GM19025 (cell line): ENCODE results near the gene CLEC4G.
"Not testable (repeated sequence)": the region's sequence is repeated elsewhere in the genome, so short reads cannot be mapped to it uniquely, and the experiment has no call there.

Experiments used
- ATAC-seq: cut with Tn5 transposase; IDR thresholded peaks from one replicate; pipeline ENCODE4 v1.9.1; 2021; ENCODE audit warnings: mild to moderate bottlenecking, low read depth, moderate library complexity; ENCODE audit not compliant: unreplicated experiment

The CLEC4G gene

DNA sequence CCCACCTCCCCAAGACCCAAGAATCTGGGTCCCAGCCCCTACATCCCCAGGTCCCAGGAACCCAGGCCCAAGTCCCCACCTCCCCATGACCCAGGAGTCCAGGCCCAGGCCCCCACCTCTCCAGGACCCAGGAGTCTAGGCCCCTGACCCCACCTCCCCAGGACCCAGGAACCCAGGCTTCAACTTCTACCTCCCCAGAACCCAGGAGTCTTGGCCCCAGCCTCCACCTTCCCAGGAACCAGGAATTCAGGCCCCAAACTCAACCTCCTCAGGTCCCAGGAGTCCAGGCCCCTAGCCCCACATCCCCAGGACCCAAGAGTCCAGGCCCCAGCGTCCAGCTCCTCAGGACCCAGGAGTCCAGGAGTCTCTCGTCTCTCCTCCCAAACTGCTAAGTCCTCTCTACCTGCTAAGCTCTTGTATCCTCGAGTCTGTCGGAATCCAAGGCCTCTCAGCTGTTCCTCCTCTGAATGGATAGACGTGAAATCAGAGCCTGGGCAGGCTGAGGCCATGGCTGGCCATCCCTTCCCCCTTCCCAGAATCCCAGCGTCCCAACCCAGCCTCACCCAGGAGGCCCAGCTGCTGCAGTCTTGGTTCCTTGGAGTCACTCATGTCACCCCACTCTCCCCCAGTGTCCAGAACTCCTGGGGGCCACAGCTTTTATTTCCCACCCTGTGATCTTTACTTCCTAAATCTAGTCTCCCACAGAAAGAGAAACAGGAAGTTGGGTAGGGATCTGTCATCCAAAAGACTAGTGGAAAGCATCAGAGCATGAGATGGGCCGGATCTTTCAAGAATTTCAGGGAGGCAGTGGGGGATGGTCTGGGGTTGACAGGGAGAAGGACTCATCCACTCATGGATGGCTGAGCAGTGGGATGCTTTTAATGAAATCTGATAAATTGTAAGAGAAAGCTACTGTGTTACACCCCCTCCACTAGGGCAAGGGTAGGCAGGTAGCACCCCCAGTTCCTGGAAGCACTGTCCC lies 15.3 kb upstream of the CLEC4G start, which contains the start of gene CD209:
Gene CD209 (minus strand): TSS at position 632 of the 982 bp plus-strand sequence. CDS start 23 bp downstream, at position 609.
- ATAC-seq = no peak

DNA sequence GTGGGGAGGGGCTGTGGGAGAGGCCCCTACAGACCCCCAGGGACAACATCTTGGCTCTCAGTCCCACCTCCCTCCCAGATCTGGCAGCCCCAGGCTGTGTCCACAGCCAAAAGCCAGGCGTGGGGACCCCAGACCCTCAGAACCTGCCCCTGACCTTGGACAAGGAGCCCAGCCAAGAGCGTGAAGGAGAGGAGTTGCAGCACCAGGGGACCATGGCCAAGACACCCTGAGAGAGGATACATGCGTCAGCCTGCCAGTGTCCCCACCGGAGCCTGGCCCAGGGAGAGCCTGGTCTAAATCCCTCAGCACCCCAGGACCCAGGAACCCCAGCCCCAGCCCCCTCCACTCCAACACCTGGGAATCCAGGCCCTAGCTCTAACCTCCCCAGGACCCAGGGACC lies 14.4 kb upstream of the CLEC4G start:
- ATAC-seq = not testable (repeated sequence)

DNA sequence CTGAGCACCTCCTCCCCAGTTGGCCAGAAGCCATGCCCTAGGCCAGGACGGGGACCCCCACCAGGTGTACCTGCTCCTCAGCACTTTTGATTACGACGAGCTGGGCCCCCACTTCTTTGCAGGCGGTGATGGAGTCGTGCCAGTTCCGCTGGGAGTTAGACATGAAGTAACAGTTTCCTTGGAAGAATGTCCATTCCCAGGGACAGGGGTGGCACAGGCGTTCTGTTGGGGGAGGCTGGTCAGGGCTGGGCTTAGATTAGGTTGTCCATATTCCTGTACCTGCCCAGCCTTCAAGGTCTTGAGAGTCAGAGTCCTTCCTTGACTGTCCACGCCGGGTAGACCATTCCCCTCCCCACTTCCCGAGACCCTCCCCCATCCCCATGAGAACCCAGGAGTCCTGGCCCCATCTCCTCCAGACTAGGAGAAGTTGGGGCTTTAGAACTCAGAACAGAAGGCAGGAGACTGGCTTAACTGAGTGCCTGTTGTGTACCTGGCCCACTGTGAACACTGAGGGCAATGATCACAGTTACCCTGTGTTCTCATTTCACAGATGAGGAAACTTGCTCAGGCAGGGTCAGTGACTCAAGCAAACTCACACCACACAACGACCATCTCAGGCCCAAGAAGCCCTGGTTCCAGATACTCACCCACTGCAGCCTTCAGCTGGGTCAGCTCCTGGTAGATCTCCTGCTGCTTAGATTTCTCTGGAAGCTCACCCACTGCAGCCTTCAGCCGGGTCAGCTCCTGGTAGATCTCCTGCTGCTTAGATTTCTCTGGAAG lies 13.2 kb upstream of the CLEC4G start:
- ATAC-seq = no peak

DNA sequence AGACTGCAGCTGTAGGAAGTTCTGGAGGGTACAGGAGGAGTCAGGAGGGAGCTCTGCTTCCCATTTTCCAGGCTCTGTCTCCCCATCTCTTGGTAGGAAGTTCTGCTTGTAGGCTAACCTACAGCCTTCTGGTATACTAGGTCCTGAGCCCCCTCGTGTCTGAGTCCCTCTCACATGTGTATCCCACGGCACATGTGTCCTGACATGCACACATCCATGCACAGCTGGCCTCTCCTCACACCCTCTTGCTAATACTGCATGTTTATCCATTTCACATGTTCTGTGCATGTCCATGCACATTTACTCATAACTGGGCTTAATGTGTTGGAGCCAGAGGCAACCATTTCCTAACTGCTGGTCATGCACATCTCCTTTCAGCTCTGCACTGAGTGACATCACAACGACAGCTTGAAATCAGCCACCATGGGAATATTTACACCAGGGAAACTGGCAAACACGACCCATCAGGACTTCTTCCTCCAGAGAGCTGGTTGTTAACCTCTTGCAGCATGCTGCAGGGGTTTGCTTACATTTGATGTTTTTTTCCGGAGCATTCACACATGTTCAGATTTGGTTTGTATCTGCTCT lies 12.4 kb upstream of the CLEC4G start:
- no peak for ATAC-seq

DNA sequence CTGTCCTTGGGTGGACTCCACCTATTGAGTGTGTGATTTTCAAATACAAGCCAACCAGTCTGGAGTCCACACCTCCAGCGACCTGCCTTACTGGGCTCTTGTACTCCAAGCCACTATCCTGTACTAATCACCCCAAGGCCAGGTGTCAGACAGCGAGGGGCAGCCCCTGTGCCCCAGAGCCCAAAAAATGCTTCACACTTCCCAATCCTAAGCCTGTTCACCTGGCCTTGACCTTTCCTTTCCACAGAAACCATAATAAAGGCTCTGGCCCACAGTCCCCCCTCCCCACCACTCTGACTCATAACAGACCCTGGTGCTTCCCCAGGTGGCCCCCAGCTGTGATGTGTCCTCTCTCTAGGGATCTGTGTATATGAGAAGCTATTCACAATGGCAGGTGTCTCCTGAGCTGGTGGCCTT lies 11.5 kb upstream of the CLEC4G start:
- peak; percentile 85 for ATAC-seq

DNA sequence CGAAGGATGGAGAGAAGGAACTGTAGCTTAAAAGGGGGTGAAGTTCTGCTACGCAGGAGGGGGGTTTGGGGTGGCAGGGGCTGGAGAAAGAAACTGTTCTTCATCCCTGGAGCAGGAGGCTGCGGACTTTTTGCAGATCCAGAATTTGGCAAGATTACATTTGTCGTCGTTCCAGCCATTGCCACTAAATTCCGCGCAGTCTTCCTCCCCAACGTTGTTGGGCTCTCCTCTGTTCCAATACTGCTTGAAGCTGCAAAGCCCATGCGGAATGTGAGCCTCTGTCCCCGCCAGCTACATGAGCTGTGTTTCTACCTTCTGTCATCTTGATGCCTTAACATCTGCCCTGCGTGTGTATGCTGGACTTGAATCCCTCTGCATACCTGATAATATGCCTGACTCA lies 11.1 kb upstream of the CLEC4G start:
- no peak for ATAC-seq

DNA sequence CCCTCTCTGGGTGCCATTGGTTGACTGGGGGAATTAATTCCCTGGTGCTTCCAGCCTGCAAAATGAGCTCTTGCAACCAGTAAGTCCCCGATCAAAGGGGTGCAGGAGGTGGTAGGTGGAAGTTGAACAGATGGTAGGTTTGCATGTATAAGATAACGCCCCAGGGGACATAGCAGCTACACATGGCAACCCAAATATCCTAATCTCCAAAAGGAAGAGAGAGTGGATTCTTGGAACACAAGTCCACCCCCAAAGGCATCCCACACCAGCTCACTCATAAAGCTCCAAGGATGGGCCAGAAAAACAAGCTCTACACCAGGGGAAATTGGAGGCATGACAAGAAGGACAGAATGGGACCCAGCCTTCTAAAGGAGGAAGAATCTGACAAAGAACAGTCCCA lies 10.7 kb upstream of the CLEC4G start:
- ATAC-seq = no peak

DNA sequence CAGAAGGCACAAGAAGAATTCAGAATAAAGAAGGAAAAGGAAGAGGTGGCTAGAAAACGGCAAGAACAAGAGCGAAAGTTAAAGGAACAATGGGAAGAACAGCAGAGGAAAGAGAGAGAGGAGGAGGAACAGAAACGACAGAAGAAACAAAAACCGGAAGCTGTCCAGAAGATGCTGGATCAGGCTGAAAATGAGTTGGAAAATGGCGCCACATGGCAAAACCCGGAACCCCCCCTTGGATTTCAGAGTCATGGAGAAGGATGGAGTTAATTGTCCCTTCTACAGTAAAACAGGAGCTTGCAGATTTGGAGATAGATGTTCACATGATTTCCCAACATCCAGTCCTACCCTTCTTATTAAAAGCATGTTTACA lies 8.8 kb upstream of the CLEC4G start:
- no peak for ATAC-seq

DNA sequence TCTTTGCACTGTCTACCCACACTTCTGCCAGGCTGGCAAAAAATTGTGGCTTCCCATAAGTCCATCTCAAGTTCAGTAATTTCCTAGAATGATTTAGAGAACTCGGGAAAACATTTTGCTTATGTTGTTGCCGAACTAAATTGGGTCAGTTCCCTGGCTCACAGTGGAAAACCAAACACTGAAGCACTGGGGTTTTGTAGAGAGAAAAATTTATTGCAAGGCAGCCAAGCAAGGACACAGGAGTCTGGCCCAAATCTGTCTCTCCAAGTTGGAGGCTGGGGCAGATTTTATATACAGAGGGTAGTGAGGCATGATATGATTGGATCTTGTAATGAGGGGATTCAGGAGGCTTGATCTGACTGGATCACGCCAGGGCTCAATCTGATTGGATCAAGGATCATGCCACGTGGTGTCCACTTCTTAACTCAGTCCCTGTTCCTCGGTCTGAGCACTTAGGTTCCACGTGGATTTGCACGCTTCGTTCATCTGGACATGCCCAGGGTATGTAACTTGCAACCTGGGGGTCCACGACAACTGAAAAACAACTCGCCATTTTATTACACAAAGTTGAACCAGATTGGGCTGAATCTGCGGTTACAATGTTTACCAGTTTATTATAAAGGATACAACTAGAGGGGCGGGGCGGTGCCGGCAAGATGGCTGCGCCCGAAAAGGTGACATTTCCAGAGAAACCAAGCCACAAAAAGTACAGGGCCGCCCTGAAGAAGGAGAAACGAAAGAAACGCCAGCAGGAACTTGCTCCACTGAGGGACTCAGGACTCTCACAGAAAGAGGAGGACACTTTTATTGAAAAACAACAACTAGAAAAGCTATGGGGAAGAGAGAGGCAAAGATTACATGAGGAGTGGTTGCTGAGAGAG lies 8.1 kb upstream of the CLEC4G start:
- ATAC-seq = no peak

DNA sequence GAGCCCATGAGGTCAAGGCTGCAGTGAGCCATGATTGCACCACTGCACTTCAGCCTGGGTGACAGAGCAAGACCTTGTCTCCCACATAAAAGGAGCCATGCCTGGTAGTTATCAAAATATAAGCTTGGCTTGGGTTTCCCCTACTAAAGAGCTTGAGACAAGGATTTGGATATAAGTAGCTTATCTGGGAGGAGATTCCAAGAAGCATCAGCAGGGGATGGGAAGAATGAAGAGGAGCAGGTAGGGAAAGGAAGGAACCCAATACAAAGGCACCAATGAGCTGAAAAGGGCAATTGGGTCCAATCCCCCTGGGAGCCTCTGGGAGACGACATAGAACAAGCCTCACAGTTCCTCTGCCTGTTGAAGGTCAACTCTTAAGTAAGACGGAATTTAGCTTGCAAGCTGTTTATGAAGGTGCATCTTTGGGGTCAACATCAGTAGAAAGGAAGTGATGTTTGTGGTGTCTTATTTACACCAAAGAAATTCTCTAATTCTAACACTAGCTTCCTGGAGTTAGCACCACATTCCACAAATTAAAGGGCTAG lies 7.4 kb upstream of the CLEC4G start:
- no peak for ATAC-seq

DNA sequence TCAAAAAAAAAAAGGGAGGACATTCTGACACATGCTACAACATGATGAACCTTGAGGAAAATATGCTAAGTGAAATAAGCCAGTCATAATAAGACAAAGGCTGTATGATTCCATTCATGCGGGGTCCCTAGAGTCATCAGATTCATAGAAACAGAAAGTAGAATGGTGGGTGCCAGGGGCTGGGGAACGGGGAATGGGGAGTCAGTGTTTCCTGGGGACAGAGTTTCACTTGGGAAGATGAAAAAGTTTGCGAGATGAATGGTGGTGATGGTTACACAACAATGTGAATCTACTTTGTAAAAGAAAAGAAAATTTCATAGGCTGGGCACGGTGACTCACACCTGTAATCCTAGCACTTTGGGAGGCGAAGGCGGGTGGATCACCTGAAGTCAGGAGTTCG lies 6.1 kb upstream of the CLEC4G start:
- ATAC-seq = no peak

DNA sequence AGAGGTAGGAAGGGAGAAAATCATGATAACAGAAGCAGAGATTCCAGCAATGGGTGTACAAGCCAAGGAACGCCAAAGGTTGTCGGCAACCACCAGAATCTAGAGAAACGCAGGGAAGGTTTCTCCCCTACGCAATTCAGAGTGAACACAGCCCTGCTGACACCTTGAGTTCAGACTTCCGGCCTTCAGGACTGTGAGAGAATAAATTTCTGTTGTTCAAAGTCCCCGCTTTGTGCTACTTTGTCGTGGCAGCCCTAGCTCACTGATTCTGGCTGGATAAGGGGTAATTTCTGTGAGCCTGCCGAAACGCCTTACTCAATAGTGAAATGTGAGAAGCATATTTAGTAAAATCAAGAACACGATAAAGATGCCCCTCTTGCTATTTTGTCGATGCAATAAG lies 5.3 kb upstream of the CLEC4G start:
- ATAC-seq = no peak

DNA sequence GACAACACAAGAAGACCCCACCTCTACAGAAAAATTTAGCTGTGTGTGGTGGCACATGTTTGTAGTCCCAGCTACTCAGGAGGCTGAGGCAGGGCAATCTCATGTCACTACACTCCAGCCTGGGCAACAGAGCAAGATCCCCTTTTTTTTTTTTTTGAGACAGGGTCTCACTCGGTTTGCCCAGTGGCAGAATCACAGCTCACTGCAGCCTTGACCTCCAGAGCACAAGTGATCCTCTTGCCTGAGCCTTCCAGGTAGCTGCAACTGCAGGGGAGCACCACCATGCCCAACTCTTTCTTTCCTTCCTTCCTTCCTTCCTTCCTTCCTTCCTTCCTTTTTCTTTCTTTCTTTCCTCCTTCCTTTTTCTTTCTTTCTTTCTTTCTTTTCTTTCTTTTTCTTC lies 4.2 kb upstream of the CLEC4G start:
- no peak for ATAC-seq

DNA sequence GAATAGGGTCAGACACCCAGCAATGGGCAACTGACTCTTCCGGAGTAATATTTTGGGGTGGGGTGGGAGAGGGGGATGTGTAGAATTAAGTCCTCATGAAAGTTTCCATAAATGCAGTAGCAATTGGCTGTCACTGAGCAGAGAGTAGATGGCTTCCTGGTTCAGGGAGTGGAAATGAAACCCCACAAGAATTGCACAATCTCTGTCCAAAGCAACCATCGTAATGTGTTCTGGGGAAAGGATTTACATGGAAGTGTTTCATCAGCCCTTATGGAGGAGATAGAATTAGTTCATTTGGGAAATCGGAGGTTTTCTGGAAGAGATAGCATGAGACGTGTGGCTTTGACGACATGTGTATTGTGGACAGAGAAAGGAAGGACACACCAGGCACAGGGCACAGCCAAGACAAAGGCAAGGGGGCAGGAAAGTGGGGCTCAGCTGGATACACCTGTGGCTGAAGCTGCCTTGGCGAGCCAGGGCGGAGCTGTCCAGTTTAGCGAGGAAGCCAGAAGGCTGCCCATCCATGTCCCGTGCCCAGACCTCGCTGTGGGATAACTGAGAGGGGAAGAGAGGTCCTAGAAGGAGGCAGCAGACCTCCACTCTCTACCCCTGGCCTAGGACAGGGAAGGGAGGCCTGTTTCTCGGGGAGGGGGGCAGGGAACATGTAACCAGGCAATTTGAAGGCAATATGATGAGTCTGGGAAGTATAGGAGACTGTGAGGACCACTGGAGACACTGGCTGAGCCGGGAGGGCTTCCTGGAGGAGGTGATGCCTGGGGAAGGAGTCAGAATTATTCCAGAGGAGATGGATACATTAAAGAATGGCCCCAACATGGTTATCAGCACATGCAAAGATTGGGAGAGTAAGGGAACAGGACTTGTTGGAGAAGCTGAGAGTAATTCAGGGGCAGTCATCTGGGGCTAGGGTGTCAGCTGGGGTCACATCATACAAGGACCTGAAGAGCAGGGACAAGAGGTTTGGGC lies 2.6 kb upstream of the CLEC4G start:
- ATAC-seq = no peak

DNA sequence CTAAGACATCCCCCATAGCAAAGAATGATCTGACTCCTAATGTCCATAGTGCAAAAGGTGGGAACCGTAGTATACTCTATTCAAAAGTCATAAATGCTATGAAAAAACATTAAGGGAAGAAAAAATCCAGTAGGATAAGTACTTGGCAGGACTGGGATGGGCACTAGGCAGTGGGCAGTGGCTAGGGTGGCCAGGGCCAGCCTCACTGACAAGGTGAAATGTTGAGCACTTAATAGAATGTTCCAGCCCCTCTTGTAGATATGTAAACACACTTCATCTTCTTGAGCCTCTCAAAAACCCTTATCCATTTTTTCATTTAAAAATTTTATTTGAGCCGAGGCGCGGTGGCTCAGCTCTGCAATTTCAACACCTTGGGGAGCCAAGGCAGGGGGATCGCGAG lies 1.5 kb upstream of the CLEC4G start:
- ATAC-seq = no peak

DNA sequence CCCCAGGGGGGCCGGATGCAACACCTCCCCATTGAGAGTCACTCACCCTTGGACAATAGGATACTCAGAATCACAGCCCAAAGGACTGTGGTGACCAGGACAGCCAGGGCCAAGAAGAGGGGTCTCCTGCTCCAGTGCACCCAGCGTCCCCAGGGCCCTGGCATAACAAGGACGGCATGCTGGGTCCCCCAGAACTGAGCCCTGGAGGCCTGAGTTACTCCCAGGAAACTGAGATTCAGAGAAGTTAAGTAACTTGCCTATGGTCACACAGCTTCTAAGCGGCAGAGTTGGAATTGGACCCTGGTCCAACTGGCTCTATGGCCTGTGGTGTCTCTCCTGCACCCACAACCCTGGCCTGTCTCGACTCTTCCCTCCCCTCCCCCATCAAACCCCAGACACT lies 295 bp downstream of the CLEC4G start:
- ATAC-seq = no peak

DNA sequence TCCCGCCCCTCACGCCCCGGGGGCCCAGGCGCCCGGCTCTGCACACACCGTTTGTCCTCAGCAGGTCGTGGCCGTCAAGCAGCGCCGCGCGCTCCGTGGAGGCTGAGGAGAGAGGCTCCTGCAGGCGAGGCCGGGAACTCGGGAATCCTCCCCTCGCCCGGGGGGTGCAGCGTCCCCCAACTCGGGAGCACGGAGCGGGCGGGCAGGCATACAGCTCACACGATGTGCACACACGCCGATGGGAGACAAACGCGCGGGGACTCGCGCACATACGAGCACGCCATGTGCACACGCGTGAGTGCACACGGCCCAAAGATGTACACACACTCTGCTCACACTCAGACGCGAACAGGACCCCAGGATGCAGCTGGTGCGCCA lies 703 bp downstream of the CLEC4G start:
- ATAC-seq = no peak

DNA sequence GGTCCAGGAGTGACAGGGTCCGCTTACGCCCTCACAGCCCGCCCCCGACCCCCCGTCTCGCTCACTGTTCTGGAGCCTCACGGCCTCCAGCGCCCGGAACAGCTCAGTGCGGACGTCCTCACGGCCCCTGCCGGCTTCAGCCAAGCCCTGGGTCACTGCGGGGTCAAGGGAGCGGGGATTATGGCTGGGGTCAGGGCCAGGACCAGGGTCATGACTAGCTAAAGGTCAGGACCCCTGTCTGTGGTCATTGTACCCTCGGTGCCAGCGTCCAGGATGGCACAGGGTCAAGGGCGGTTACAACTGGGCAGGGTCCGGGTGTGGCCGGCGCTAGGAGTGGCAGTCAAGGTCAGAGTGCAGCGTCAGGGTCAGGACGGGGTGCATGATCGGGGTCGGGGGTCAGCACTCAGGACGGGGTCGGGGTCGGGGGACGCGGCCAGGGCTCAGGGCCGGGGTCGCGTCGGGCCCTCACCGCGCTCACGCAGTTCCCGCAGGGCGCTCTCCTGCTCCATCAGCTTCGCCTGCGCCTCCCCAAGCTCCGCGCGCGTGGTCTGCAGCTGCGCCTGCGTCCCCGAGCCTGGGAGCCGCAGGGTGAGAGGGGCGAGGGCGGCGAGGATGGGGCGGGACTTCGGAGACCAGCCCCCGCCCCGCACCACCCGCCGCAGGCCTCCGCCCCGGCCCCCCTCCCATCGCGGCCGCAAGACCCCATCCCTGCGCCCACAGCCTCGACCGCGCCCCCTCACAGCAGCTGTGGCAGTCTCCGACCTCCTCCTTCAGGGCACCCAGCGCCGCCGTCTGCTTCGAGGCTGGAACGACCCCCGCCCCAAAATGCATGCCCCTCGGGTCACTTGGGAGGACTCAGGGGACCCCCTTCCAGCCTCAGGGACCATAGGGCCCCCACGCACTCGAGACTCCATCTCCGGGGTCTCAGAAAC lies 1.4 kb downstream of the CLEC4G start:
- no peak for ATAC-seq
